ENCODE data around the gene C19orf25.
"Not testable (repeated sequence)": the region's sequence is repeated elsewhere in the genome, so short reads cannot be mapped to it uniquely, and the experiment has no call there.

The C19orf25 gene

DNA sequence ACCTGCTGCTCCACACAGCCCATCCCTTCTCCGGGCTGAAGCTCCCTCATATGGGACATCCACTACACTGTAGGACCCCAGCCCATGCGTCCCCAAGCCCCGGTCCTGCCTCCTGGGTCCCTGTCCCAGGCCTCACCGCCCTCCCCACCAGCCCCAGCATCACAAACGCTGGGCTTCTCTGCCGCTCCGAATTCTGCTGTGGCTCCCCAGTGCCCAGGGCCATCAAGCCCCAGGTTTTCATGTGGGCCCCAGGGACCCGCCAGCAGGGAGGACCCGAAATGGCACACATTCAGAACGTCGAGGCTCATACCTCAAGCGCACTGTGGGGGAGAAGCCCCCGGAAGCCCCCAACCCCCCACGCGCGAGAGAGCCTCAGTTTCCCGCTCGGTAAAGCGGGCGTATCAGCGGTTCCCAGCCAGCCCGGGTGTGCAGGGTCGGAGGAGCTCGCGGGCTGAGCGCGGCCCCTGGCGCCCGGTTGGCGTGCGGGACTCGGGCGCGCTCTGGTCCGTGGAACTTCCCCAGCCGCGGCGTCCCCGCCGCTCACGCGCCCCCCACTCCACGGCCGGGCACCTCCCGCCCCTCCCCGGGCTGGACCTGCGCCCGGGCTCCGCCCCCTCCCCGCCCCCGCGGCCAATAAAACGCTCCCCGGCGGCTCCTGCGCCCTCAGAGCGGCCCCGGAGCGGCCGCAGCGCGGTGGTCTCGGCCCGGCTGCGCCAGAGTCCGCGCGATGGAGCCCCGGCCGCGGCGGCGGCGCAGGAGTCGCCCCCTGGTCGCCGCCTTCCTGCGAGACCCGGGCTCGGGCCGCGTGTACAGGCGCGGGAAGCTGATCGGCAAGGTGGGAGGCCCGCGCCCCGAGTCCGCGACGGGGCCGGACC, 44.6 kb upstream of the C19orf25 start, which contains the start of gene PLK5:
TSS of gene PLK5 (plus strand) at position 666 of the 875 bp plus-strand sequence. CDS start 2,920 bp downstream, outside the sequence.
- H3K9me3 ChIP-seq (ENCODE audit: low read depth, low read length), result no peaks in the 10 kb centered on the region
- H3K9ac ChIP-seq (ENCODE audit: insufficient read length), result no peak within 1 kb of the TSS
- DNase-seq (ENCODE audit: low read depth, low spot score), result no peak
- H3K4me3 ChIP-seq, result no peak within 1 kb of the TSS
- no peak within 1 kb of the TSS for H3K27ac ChIP-seq
- no peaks in the 10 kb centered on the region for H3K36me3 ChIP-seq (ENCODE audit: insufficient read depth, low read length)
- TF ChIP-seq FOXP2 (optimal IDR thresholded peaks at IDR 0.05; ENCODE audit: control extremely low read depth, extremely low read length, insufficient read depth) (no peak), EZH2 (IDR thresholded peaks at IDR 0.05) (no peak), POLR2AphosphoS5 (IDR thresholded peaks at IDR 0.05; ENCODE audit: borderline replicate concordance, low read depth, low read length) (no peak)

DNA sequence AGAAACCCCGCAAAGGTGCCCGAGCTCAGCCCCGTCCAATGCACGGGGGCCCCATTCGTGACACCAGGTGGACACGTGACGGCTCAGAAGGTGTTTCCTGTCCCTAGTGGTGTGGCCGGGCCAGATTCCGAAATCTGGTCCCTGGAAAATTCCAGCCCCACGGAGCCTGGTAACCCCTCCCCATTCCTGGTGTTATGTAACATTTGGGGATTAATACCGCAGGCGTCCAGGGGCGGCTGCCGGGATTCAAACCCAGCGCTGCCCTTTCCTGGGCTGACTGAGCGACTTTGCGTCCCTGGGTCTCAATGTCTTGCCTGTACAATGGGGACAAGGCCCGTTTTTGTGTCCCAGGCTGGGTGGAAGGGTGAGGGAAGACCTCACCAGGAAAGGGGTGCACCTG, 43.8 kb upstream of the C19orf25 start:
- H3K36me3 ChIP-seq (ENCODE audit: insufficient read depth, low read length), result no peaks in the 10 kb centered on the region
- no peak overlapping the region for H3K9ac ChIP-seq (ENCODE audit: insufficient read length)
- TF ChIP-seq EZH2 (IDR thresholded peaks at IDR 0.05) (no peak), POLR2AphosphoS5 (IDR thresholded peaks at IDR 0.05; ENCODE audit: borderline replicate concordance, low read depth, low read length) (no peak), FOXP2 (optimal IDR thresholded peaks at IDR 0.05; ENCODE audit: control extremely low read depth, extremely low read length, insufficient read depth) (no peak)
- no peak overlapping the region for H3K4me3 ChIP-seq
- H3K9me3 ChIP-seq (ENCODE audit: low read depth, low read length), result no peaks in the 10 kb centered on the region
- H3K27ac ChIP-seq, result no peak overlapping the region
- DNase-seq (ENCODE audit: low read depth, low spot score), result no peak

DNA sequence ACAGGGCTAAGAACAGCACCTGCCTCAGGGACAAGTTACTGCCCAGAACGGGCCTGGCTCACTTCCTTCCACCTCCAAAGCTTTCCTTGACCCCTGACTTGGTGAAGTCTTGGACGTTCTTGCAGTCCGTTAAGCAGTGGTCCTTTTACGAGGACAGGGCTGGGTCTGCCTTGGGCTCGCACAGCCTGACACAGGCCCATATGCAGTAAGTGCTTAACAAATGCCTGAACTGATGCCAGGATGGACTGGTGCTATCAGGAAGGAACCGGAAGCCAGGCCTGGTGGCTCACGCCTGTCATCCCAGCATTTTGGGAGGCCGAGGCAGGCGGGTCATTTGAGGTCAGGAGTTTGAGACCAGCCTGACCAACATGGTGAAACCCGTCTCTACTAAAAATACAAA, 43.0 kb upstream of the C19orf25 start:
- Histone ChIP-seq H3K27ac (no peak overlapping the region), H3K9ac (ENCODE audit: insufficient read length) (no peak overlapping the region), H3K9me3 (ENCODE audit: low read depth, low read length) (no peaks in the 10 kb centered on the region), H3K36me3 (ENCODE audit: insufficient read depth, low read length) (no peaks in the 10 kb centered on the region), H3K4me3 (no peak overlapping the region)
- no peak for DNase-seq (ENCODE audit: low read depth, low spot score)
- TF ChIP-seq FOXP2 (optimal IDR thresholded peaks at IDR 0.05; ENCODE audit: control extremely low read depth, extremely low read length, insufficient read depth) (no peak), EZH2 (IDR thresholded peaks at IDR 0.05) (no peak), POLR2AphosphoS5 (IDR thresholded peaks at IDR 0.05; ENCODE audit: borderline replicate concordance, low read depth, low read length) (no peak)

DNA sequence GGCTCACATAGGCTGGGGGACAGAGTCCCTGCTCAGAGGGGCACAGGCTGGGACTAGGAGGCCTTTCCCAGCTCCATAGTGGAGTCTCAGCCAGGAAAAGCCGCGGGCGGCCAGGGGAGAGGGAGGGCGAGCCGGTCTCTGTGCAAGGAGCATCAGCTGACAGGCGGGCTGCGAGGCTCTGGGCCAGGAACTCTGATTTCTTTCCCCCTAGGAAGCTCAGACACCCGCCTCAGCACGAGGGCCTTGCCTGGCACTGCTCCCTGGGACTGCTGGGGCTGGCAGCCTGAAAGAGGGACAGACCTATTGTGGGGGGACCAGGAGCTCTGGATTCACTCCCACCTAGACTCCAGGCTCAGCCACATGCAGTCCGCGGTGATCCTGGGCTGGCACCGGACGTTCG, 42.6 kb upstream of the C19orf25 start:
- no peak overlapping the region for H3K27ac ChIP-seq
- no peak for DNase-seq (ENCODE audit: low read depth, low spot score)
- no peak overlapping the region for H3K4me3 ChIP-seq
- no peaks in the 10 kb centered on the region for H3K36me3 ChIP-seq (ENCODE audit: insufficient read depth, low read length)
- no peaks in the 10 kb centered on the region for H3K9me3 ChIP-seq (ENCODE audit: low read depth, low read length)
- no peak overlapping the region for H3K9ac ChIP-seq (ENCODE audit: insufficient read length)
- TF ChIP-seq FOXP2 (optimal IDR thresholded peaks at IDR 0.05; ENCODE audit: control extremely low read depth, extremely low read length, insufficient read depth), result no peak
- TF ChIP-seq EZH2 (IDR thresholded peaks at IDR 0.05), result no peak
- no peak for TF ChIP-seq POLR2AphosphoS5 (IDR thresholded peaks at IDR 0.05; ENCODE audit: borderline replicate concordance, low read depth, low read length)

DNA sequence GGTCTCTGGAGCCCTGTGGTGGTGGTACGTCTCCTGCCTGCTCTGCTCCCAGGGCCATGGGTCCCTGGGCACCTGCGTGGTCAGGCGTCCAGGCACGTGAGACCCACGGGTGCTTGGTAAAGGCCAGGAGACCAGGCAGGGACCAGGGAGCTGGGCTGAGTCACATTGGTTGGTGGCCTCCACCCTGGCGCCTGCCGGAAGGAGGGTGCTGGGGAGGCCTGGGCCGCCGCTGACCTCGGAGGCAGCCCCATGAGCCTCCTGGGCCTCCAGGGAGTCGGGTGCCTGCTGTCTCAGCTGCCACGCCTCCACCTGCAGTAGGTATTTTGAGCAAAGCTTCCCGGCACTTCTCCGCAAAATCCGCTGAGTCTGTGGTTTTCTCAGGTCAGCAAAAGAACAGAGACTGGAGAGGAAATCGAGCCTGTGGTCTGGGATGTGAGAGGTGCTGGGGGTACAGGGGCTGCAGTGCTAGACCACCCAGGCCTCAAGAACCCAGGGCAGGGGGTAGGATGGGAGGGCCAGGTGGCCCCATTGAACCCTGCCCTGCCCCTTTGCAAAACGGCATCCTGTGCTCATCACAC, 41.3 kb upstream of the C19orf25 start:
- Histone ChIP-seq H3K4me3 (no peak overlapping the region), H3K27ac (no peak overlapping the region), H3K9me3 (ENCODE audit: low read depth, low read length) (no peaks in the 10 kb centered on the region), H3K9ac (ENCODE audit: insufficient read length) (no peak overlapping the region), H3K36me3 (ENCODE audit: insufficient read depth, low read length) (no peaks in the 10 kb centered on the region)
- TF ChIP-seq FOXP2 (optimal IDR thresholded peaks at IDR 0.05; ENCODE audit: control extremely low read depth, extremely low read length, insufficient read depth), result no peak
- no peak for TF ChIP-seq POLR2AphosphoS5 (IDR thresholded peaks at IDR 0.05; ENCODE audit: borderline replicate concordance, low read depth, low read length)
- no peak for TF ChIP-seq EZH2 (IDR thresholded peaks at IDR 0.05)
- no peak for DNase-seq (ENCODE audit: low read depth, low spot score)

DNA sequence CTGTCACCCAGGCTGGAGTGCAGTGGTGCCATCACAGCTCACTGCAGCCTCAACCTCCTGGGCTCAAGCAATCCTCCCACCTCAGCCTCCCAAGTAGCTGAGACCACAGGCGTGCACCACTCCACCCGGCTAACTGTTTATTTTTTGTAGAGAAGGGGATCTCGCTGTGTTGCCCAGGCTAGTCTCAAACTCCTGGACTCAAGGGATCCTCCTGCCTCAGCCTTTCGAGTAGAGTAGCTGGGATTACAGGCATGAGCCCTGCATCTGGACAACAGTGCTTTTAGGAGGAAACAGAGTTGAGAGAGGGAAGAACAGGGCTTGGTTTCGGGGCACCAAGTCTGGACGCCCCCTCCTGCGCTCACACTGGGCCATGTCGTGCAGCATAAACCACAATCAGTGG, 40.8 kb upstream of the C19orf25 start:
- not testable (repeated sequence) for H3K9me3 ChIP-seq (ENCODE audit: low read depth, low read length); DNase-seq (ENCODE audit: low read depth, low spot score); H3K36me3 ChIP-seq (ENCODE audit: insufficient read depth, low read length); H3K9ac ChIP-seq (ENCODE audit: insufficient read length); H3K4me3 ChIP-seq; H3K27ac ChIP-seq

DNA sequence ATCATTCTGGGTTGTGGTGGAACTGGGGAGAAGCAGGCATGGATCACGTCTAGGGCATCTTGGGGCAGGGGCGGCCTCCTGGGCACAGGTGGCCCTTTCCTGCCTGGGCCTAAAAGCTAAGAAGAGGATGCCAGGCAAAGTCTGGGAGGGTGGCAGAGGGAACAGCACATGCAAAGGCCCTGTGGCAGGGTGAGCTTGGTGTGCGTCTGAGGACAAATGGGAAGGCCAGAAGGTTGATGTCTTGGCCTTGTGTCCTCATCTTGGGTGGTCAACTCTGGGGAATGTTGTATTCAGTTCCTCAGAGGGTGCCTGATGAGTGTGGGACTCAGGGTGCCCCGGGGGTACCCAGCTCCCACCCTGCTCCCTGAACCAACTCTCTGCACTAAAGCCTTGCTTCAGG, 39.5 kb upstream of the C19orf25 start:
- H3K27ac ChIP-seq, result no peak overlapping the region
- DNase-seq (ENCODE audit: low read depth, low spot score), result no peak
- TF ChIP-seq EZH2 (IDR thresholded peaks at IDR 0.05) (no peak), FOXP2 (optimal IDR thresholded peaks at IDR 0.05; ENCODE audit: control extremely low read depth, extremely low read length, insufficient read depth) (no peak), POLR2AphosphoS5 (IDR thresholded peaks at IDR 0.05; ENCODE audit: borderline replicate concordance, low read depth, low read length) (no peak)
- H3K9me3 ChIP-seq (ENCODE audit: low read depth, low read length), result no peaks in the 10 kb centered on the region
- H3K9ac ChIP-seq (ENCODE audit: insufficient read length), result no peak overlapping the region
- no peaks in the 10 kb centered on the region for H3K36me3 ChIP-seq (ENCODE audit: insufficient read depth, low read length)
- no peak overlapping the region for H3K4me3 ChIP-seq

DNA sequence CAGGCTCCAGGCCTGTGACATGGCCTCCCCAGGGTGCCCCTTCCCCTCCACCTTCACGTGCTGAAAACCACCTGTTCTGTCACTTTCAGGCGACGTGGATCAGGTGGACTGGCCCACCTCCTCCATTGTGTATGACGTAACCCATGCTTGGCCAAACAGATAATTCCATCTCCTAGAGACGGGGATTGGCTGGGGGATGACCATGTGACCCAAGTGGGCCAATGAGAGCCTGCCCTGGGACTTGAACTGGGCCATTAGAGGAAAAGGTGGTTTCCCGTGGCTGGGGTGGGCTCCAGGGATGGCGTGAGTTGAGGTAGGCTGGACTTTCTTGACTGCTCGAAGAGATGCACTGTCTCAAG, 37.4 kb upstream of the C19orf25 start:
- DNase-seq (ENCODE audit: low read depth, low spot score), result no peak
- Histone ChIP-seq H3K9me3 (ENCODE audit: low read depth, low read length) (no peaks in the 10 kb centered on the region), H3K27ac (no peak overlapping the region), H3K9ac (ENCODE audit: insufficient read length) (no peak overlapping the region), H3K4me3 (no peak overlapping the region), H3K36me3 (ENCODE audit: insufficient read depth, low read length) (no peaks in the 10 kb centered on the region)
- TF ChIP-seq POLR2AphosphoS5 (IDR thresholded peaks at IDR 0.05; ENCODE audit: borderline replicate concordance, low read depth, low read length) (no peak), EZH2 (IDR thresholded peaks at IDR 0.05) (no peak), FOXP2 (optimal IDR thresholded peaks at IDR 0.05; ENCODE audit: control extremely low read depth, extremely low read length, insufficient read depth) (no peak)

All from SK-N-MC (cell line).